Aorta (tissue), 5 donors: ENCODE measurements around the gene A1CF. TPM values are rescaled to one million over a fixed set of nuclear protein-coding genes. Genes with fewer than 3 reads are reported as not detected.
"Not testable (repeated sequence)": the region's sequence is repeated elsewhere in the genome, so short reads cannot be mapped to it uniquely, and the experiment has no call there.

Experiments
- ATAC-seq: fragments of 200-7000 bp; cut with Tn5 transposase; one replicate; pipeline ENCODE4 v1.9.1; 2022; ENCODE audit warnings: moderate library complexity; ENCODE audit not compliant: low FRiP score
- DNase-seq, 2 donors: peaks; one replicate each; pipeline ENCODE4 v3.0.0-alpha.2; 2020
- H3K27ac ChIP-seq, 2 donors: one replicate each; pipeline ENCODE4 v1.5.1; 2013; ENCODE audit warnings: low read length in 2 of 2, mild to moderate bottlenecking in 2 of 2, moderate library complexity in 2 of 2, control low read depth in 1 of 2, inconsistent platforms in 1 of 2, low read depth in 1 of 2
- H3K27me3 ChIP-seq, 2 donors: one replicate each; pipeline ENCODE4 v1.6.1; 2013; ENCODE audit warnings: control low read depth in 1 of 2, low read length in 1 of 2, mild to moderate bottlenecking in 1 of 2, moderate library complexity in 1 of 2; ENCODE audit not compliant: insufficient read depth in 2 of 2, control insufficient read depth in 1 of 2
- H3K36me3 ChIP-seq, 2 donors: one replicate each; pipeline ENCODE4 v1.6.1; 2013; ENCODE audit warnings: control low read depth in 1 of 2, low read length in 1 of 2, mild to moderate bottlenecking in 1 of 2; ENCODE audit not compliant: insufficient read depth in 2 of 2, control insufficient read depth in 1 of 2
- H3K4me1 ChIP-seq, 2 donors: one replicate each; pipeline ENCODE4 v1.6.1; 2013; ENCODE audit warnings: low read length in 2 of 2, control low read depth in 1 of 2, mild to moderate bottlenecking in 1 of 2, moderate library complexity in 1 of 2; ENCODE audit not compliant: insufficient read depth in 2 of 2, control insufficient read depth in 1 of 2
- H3K4me3 ChIP-seq, 2 donors: one replicate each; pipeline ENCODE4 v1.5.1; 2013; ENCODE audit warnings: low read length in 2 of 2, control low read depth in 1 of 2, mild to moderate bottlenecking in 1 of 2
- H3K9me3 ChIP-seq: one replicate; pipeline ENCODE4 v1.6.1; 2013; ENCODE audit warnings: mild to moderate bottlenecking, low read length; ENCODE audit not compliant: control insufficient read depth
- WGBS, 2 donors: extraction: QIAGEN DNeasy Blood & Tissue Kit; methylation state at CpG; one replicate each; pipeline ENCODE4 v1.1.7; 2013; 5-methylcytosine and 5-hydroxymethylcytosine counted together
- intact Hi-C, 2 donors: fragments of 100-400 bp; cut with DNase I; formaldehyde crosslinking; loops; one replicate each; pipeline versions ENCODE4 v1.14.2 to v1.15.0; 2022
- long read RNA-seq, 2 donors: library from polyadenylated mRNA; unstranded; transcript quantifications; one replicate each; pipeline ENCODE4 v2.0.0, GENCODE V29; 2020 to 2021
- polyA plus RNA-seq, 2 donors: library from polyadenylated mRNA; stranded (reverse); fragments of 200-250 nt; gene quantifications; one replicate each; pipeline ENCODE4 v1.2.3, GENCODE V29; 2013
- total RNA-seq, 2 donors: library from RNA; stranded (reverse); fragmentation: NEBNext Ultra II Directional; extraction: Animal tissue kit (Norgen Biotek cat#: 25700); gene quantifications; one replicate each; pipeline ENCODE4 v1.2.1, GENCODE V29; 2021
- donor health status: healthy with polysubstance abuse.
- donor health status: Bipolar disorder and iron deficiency.
- donor health status: DM: no; HTN: no; CAD: no.
- donor health status: DM: no; HTN: no; CAD: no.
- donor health status: DM: yes; HTN: yes; CAD: no.

Gene A1CF
- total RNA-seq (not detected), polyA plus RNA-seq (1 to 10 TPM in 1 of 2 donors, not detected in 1; 4.8 TPM)
- long read RNA-seq, donor 1: 0 reads
- long read RNA-seq, donor 2: 0 reads

GRCh38 chr10:50885097-50885859 is at the start of gene A1CF:
A1CF (minus strand) TSS chr10:50885627; CDS start chr10:50859940, 25,687 bp downstream.
- 73 to 80% methylated on average over 7 of the region's 7 CpGs for WGBS, 2 donors
- no peaks in the 10 kb centered on the region for H3K36me3 ChIP-seq
- H3K27ac ChIP-seq: no peak within 1 kb of the TSS
- no peaks in the 10 kb centered on the region for H3K9me3 ChIP-seq
- no peaks in the 10 kb centered on the region for H3K4me1 ChIP-seq
- intact Hi-C loops: no loop called here
- no peaks in the 10 kb centered on the region for H3K27me3 ChIP-seq
- ATAC-seq (no peak), DNase-seq (no peak)
- H3K4me3 ChIP-seq: no peak within 1 kb of the TSS

GRCh38 chr10:50931948-50932431 is 46.6 kb upstream of the A1CF start:
- ATAC-seq (no peak), DNase-seq (no peak)
- no peak overlapping the region for H3K27ac ChIP-seq
- intact Hi-C loops: no loop called here
- WGBS, 2 donors: 83 to 84% methylated on average over 3 of the region's 3 CpGs
- no peak overlapping the region for H3K4me3 ChIP-seq
- no peaks in the 10 kb centered on the region for H3K4me1 ChIP-seq
- H3K27me3 ChIP-seq: no peaks in the 10 kb centered on the region
- no peaks in the 10 kb centered on the region for H3K9me3 ChIP-seq
- H3K36me3 ChIP-seq: no peaks in the 10 kb centered on the region

- Histone ChIP-seq H3K27ac (no peak overlapping the region), H3K4me1 (no peaks in the 10 kb centered on the region), H3K36me3 (no peaks in the 10 kb centered on the region), H3K27me3 (no peaks in the 10 kb centered on the region), H3K9me3 (no peaks in the 10 kb centered on the region), H3K4me3 (no peak overlapping the region)
- WGBS, 2 donors: 81 to 89% methylated on average over 1 of the region's 1 CpG
- intact Hi-C loops: no loop called here
- no peak for ATAC-seq
- DNase-seq: no peak
Measured at GRCh38 chr10:50929670-50930069, 44.2 kb upstream of the A1CF start.

- 47 to 50% methylated on average over 2 of the region's 2 CpGs for WGBS, 2 donors
- no peaks in the 10 kb centered on the region for H3K9me3 ChIP-seq
- H3K4me1 ChIP-seq: no peaks in the 10 kb centered on the region
- H3K36me3 ChIP-seq: no peaks in the 10 kb centered on the region
- no peaks in the 10 kb centered on the region for H3K27me3 ChIP-seq
- H3K4me3 ChIP-seq: no peak overlapping the region
- DNase-seq: no peak
- no peak for ATAC-seq
- intact Hi-C loops: no loop called here
- H3K27ac ChIP-seq: no peak overlapping the region
Measured at GRCh38 chr10:50928190-50928552, 42.7 kb upstream of the A1CF start.

GRCh38 chr10:50927522-50928189 is 42.2 kb upstream of the A1CF start:
- DNase-seq (no peak), ATAC-seq (no peak)
- no peak overlapping the region for H3K27ac ChIP-seq
- intact Hi-C loops: no loop called here
- no peaks in the 10 kb centered on the region for H3K27me3 ChIP-seq
- no peak overlapping the region for H3K4me3 ChIP-seq
- no peaks in the 10 kb centered on the region for H3K36me3 ChIP-seq
- no peaks in the 10 kb centered on the region for H3K9me3 ChIP-seq
- 80 to 85% methylated on average over 2 of the region's 2 CpGs for WGBS, 2 donors
- no peaks in the 10 kb centered on the region for H3K4me1 ChIP-seq

GRCh38 chr10:50923471-50923870 is 38.0 kb upstream of the A1CF start:
- DNase-seq, H3K36me3 ChIP-seq, H3K27ac ChIP-seq, intact Hi-C loops, ATAC-seq, H3K4me3 ChIP-seq, H3K4me1 ChIP-seq, H3K27me3 ChIP-seq, H3K9me3 ChIP-seq: not testable (repeated sequence)
- 56 to 80% methylated on average over 1 of the region's 1 CpG for WGBS, 2 donors

GRCh38 chr10:50919010-50919409 is 33.6 kb upstream of the A1CF start:
- Histone ChIP-seq H3K9me3 (no peaks in the 10 kb centered on the region), H3K36me3 (no peaks in the 10 kb centered on the region), H3K4me3 (no peak overlapping the region), H3K4me1 (peaks cover 0 to 1% of the 10 kb centered on the region in 2 donors), H3K27me3 (no peaks in the 10 kb centered on the region), H3K27ac (no peak overlapping the region)
- ATAC-seq (no peak), DNase-seq (no peak)
- 93% methylated on average over 3 of the region's 3 CpGs for WGBS, 2 donors
- intact Hi-C loops: no loop called here

- Histone ChIP-seq H3K36me3 (no peaks in the 10 kb centered on the region), H3K9me3 (no peaks in the 10 kb centered on the region), H3K4me3 (no peak overlapping the region), H3K4me1 (peaks cover 0 to 1% of the 10 kb centered on the region in 2 donors), H3K27me3 (no peaks in the 10 kb centered on the region), H3K27ac (no peak overlapping the region)
- ATAC-seq (no peak), DNase-seq (no peak)
- intact Hi-C loops: no loop called here
Measured at GRCh38 chr10:50918529-50918928, 33.1 kb upstream of the A1CF start.

GRCh38 chr10:50917486-50917885 is 32.1 kb upstream of the A1CF start:
- no peak overlapping the region for H3K27ac ChIP-seq
- no peak for DNase-seq
- intact Hi-C loops: no loop called here
- no peaks in the 10 kb centered on the region for H3K9me3 ChIP-seq
- no peak overlapping the region for H3K4me3 ChIP-seq
- H3K4me1 ChIP-seq: peaks cover 0 to 1% of the 10 kb centered on the region in 2 donors
- H3K27me3 ChIP-seq: no peaks in the 10 kb centered on the region
- H3K36me3 ChIP-seq: no peaks in the 10 kb centered on the region
- no peak for ATAC-seq
